ENCODE data around the gene PDE4D. TPM values are rescaled to one million over a fixed set of nuclear protein-coding genes. Genes with fewer than 3 reads are reported as not detected.

PDE4D gene
- total RNA-seq, 1 experiment from 2014 or later, result 2.1 TPM

- Histone ChIP-seq H3K9me3 (ENCODE audit: control insufficient read depth, low read depth, low read length) (no peaks in the 10 kb centered on the region), H3K4me1 (ENCODE audit: insufficient read depth, low read length) (0 out of 2 replicates have a peak, but pooled peaks cover 4% of the 10 kb centered on the region), H3K18ac (ENCODE audit: insufficient read length, low read depth, low read length) (no peak overlapping the region), H3K9ac (ENCODE audit: extremely low read depth, insufficient read length, low read length) (no peak overlapping the region), H3K79me1 (ENCODE audit: insufficient read depth, low read depth, low read length, poor library complexity, severe bottlenecking) (no peaks in the 10 kb centered on the region), H3K27me3 (ENCODE audit: insufficient read depth, low read length) (peaks cover 17% of the 10 kb centered on the region; the same call in 1 of the 2 replicates), H2AK5ac (ENCODE audit: insufficient read length, low read length) (no peak overlapping the region), H2BK5ac (ENCODE audit: insufficient read length, low read length) (no peak overlapping the region), H3K27ac (ENCODE audit: insufficient read length, low read depth, low read length) (no peak overlapping the region), H3T11ph (ENCODE audit: low read length) (no peak overlapping the region), H2BK120ac (ENCODE audit: low read depth, low read length, poor library complexity, severe bottlenecking) (no peak overlapping the region), H3K79me2 (ENCODE audit: insufficient read depth, low read length) (no peaks in the 10 kb centered on the region), H4K5ac (ENCODE audit: insufficient read length, low read depth, low read length) (no peak overlapping the region), H2AFZ (ENCODE audit: low read length) (no peak overlapping the region), H2BK20ac (ENCODE audit: low read depth, low read length, poor library complexity, severe bottlenecking) (no peak overlapping the region), H2BK12ac (ENCODE audit: insufficient read length, low read depth, low read length) (no peak overlapping the region), H3K4ac (ENCODE audit: low read depth, low read length) (no peak overlapping the region), H4K91ac (ENCODE audit: insufficient read length, low read depth, low read length) (no peak overlapping the region), H3K56ac (ENCODE audit: insufficient read length, low read depth, low read length) (no peak overlapping the region), H2BK15ac (ENCODE audit: low read depth, low read length) (no peak overlapping the region), H4K20me1 (ENCODE audit: control insufficient read depth, insufficient read depth, insufficient read length) (no peaks in the 10 kb centered on the region), H4K8ac (replicated peaks; ENCODE audit: insufficient read length, low read depth, low read length) (no peak overlapping the region), H3K14ac (ENCODE audit: insufficient read depth, low read length) (no peak overlapping the region), H3K4me2 (ENCODE audit: insufficient read depth, insufficient read length, low read length) (no peak overlapping the region), H3K23me2 (ENCODE audit: insufficient read length, low read depth, low read length, poor library complexity, severe bottlenecking) (peaks cover 16% of the 10 kb centered on the region), H3K23ac (ENCODE audit: insufficient read length, low read depth, low read length) (no peak overlapping the region)
- no peak for TF ChIP-seq CTCF (conservative IDR thresholded peaks at IDR 0.05)
- Mint-ChIP-seq H3K27me3 (ENCODE audit: low read depth) (peaks cover 49% of the 10 kb centered on the region), H3K4me1 (peaks cover 7 to 15% of the 10 kb centered on the region in 2 experiments), H3K4me3 (no peak overlapping the region), H3K9me3 (no peaks in the 10 kb centered on the region; a peak in 1 of 5 replicates), H3K36me3 (ENCODE audit: insufficient read depth in 1 of 3, low read depth in 3 of 3) (no peaks in the 10 kb centered on the region), H3K27ac (no peak overlapping the region)
- WGBS (ENCODE audit: extremely low coverage, insufficient read length, low lambda C conversion rate), result no CpG with 5 or more reads among the region's 1 CpG
- no peak for DNase-seq
Measured at GRCh38 chr5:59041355-59041754, 852.2 kb downstream of the PDE4D start.
